Measurements from ENCODE around the gene IDH3G.

GRCh38 chrX:153800746-153801145 lies 6.6 kb upstream of the IDH3G start:
- TF ChIP-seq CTCF (IDR thresholded peaks at IDR 0.05): no peak
- TF ChIP-seq POLR2A (IDR thresholded peaks at IDR 0.05): no peak

Measured in testis (tissue), 2 donors.